AG09309 (cell line): Measurements from ENCODE around the gene OR52E5.

Experiments used
- DNase-seq: peaks from one replicate; pipeline ENCODE4 v3.0.0-alpha.2; 2010; ENCODE audit warnings: low read depth
- H3K4me3 ChIP-seq: 2 replicates; pipeline ENCODE4 v1.5.1; 2011; ENCODE audit warnings: mild to moderate bottlenecking, low read depth, low read length, moderate library complexity; ENCODE audit not compliant: control insufficient read depth
- TF ChIP-seq, protein P1 (sequence below): IDR thresholded peaks from 2 replicates; pipeline ENCODE4 v1.5.1; 2011; ENCODE audit warnings: mild to moderate bottlenecking, low read depth, low read length, inconsistent platforms; ENCODE audit not compliant: insufficient read depth, control insufficient read depth; ENCODE audit errors: missing control alignments

OR52E5 gene

DNA sequence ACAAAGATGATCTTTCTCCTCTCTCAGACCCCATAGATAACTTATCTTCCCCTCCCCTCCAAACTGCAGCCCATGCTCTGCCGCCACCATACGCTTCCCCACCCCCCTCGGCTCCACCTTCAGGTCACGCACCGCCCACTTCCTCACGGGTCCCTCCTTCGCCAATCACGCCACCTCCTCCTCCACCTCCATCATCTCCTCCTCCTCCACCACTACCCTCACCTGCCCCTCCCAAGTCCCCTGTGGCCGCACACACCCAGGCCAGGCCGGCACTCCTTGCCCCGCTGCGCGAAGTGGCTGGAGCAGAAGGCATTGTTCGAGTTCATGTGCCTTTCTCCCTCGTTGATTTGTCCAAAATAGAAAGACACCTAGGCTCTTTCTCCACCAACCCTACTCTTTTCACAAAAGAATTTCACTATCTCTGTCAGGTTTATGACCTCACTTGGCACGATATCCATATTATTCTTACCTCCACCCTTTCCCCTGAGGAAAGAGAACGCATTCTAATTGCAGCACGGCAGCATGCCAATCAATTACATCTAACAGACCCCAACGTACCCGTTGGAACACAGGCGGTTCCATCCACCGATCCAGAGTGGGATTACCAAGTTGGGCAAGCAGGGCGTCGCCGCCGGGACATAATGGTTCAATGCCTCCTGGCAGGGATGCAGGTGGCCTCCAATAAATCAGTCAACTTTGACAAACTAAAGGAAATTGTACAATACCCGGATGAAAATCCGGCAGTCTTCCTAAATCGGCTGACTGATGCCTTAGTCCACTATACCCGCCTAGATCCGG, 36.8 kb downstream of the OR52E5 start:
- H3K4me3 ChIP-seq = no peak overlapping the region
- TF ChIP-seq, protein P1, sequence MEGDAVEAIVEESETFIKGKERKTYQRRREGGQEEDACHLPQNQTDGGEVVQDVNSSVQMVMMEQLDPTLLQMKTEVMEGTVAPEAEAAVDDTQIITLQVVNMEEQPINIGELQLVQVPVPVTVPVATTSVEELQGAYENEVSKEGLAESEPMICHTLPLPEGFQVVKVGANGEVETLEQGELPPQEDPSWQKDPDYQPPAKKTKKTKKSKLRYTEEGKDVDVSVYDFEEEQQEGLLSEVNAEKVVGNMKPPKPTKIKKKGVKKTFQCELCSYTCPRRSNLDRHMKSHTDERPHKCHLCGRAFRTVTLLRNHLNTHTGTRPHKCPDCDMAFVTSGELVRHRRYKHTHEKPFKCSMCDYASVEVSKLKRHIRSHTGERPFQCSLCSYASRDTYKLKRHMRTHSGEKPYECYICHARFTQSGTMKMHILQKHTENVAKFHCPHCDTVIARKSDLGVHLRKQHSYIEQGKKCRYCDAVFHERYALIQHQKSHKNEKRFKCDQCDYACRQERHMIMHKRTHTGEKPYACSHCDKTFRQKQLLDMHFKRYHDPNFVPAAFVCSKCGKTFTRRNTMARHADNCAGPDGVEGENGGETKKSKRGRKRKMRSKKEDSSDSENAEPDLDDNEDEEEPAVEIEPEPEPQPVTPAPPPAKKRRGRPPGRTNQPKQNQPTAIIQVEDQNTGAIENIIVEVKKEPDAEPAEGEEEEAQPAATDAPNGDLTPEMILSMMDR = no peak
- DNase-seq = no peak

DNA sequence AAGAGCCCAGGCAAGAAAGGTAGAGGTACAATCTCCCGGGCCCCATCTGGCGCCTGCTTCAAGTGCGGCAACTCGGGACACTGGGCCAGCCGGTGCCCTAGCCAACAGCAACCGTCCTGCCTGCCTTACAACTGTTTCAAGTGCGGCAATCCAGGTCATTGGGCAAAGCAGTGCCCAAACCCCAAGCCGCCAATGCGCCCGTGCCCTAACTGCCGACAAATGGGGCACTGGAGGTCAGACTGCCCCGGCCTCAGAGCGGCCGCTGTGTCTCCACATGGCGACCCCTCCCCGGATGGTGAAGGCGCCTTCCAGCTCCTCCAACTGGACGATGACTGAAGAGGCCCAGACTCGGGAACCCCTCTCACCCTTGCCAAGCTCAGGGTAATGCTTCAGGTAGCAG, 37.6 kb downstream of the OR52E5 start:
- H3K4me3 ChIP-seq = no peak overlapping the region
- TF ChIP-seq, protein P1 = no peak
- DNase-seq = no peak

DNA sequence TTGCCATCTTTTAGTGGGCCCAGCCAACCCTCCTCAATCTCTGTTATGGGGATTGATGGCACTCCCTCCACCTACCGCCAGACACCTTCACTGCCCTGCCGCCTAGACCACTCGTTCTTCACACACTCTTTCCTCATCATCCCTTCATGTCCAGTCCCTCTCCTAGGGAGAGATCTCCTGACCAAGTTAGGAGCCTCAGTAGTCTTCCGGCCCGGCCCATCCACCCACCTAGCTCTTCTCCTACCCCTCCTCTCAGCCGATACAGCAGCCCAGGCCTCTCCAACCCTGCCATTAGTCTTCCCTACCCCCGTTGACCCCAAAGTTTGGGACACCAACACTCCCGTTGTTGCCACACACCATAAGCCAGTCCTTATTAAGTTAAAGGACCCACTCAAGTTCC, 38.1 kb downstream of the OR52E5 start:
- TF ChIP-seq, protein P1 = no peak
- DNase-seq = no peak
- H3K4me3 ChIP-seq = no peak overlapping the region

DNA sequence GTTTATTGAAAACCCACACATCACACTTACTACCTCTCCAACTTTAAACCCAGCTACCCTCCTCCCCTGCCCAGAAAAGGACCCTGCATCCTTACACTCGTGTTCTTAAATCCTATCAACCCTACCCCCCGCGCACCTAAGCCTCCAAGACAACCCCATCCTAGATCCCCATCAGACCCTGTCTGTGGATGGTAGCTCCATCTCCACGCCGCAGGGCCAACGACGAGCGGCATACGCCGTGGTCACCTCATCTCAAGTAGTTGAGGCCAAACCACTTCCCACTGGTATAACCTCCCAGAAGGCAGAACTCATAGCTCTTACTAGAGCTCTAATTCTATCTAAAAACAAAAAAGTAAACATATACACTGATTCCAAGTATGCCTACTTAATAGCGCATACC, 39.7 kb downstream of the OR52E5 start:
- no peak for DNase-seq
- TF ChIP-seq, protein P1 = no peak
- no peak overlapping the region for H3K4me3 ChIP-seq

DNA sequence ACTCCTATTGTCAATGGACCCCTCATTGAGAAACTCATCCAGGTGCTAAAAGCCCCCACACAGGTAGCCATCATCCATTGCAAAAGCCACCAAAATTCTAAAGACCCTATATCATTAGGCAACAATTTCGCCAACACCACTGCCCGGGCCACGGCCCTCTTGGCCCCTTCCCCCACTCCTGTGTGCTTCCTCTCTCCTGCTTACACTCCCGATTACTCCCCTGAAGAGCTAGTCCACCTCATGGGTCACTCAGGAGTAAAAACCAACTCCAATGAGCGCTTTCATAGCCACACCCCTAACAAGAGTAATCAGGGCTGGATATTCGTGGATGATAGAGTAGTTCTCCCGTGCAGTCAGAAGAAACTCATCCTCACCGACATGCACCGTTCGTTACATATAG, 40.1 kb downstream of the OR52E5 start:
- TF ChIP-seq, protein P1 = no peak
- DNase-seq = no peak
- H3K4me3 ChIP-seq = no peak overlapping the region

DNA sequence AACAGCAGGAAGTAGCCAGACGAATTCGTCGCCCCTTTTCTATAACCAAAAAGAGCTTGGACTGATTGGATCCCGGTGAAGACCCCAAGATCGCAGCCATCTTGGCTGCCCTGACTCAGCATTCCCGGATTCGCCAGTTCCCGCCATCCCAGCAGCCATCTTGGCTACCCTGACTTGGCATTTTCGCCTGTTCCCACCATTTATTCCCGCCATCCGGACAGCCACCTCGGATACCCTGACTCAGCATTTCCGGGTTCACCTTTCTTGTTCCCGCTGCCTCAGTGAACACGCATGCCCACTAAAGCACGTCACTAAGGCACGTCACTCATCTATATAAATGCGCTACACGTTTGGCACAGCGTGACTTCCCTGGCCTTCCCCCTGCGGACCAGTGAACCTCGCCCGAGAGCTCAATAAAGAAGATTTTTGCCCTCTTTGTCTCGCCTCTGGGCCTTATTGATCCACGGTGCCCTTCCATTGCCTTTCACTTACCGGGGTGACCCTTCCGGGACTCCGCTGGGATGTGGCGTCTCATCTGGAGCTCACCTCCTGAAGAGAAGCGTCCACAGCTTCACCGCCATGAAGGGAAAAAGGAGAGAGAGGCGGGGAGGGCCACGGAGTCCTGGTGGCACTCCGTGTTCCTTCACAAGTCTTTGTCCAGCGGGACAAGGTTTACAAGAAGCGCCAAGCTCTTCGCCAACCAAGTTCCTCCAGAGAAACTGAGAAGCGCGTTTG, 45.0 kb downstream of the OR52E5 start:
- no peak for DNase-seq
- TF ChIP-seq, protein P1 = no peak
- H3K4me3 ChIP-seq = no peak overlapping the region
